WTC11 (cell line): ENCODE measurements around the gene PCID2. TPM values are rescaled to one million over a fixed set of nuclear protein-coding genes. Genes with fewer than 3 reads are reported as not detected.

Source experiments
- ATAC-seq: fragments of 200-7000 bp; cut with Tn5 transposase; 2 replicates; pipeline ENCODE4 v1.10.0; 2021; ENCODE audit warnings: mild to moderate bottlenecking, moderate library complexity
- CTCF ChIA-PET: fragments of 300-600 bp; sonication (Branson Sonifier 250); formaldehyde crosslinking; loops from one replicate; lab custom pipeline; 2021; ENCODE audit warnings: antibody characterized with exemption; lab: Charles Lee
- POLR2A ChIA-PET: fragments of 350-600 bp; sonication (Branson Sonifier 250); formaldehyde crosslinking; loops from one replicate; lab custom pipeline; 2021; ENCODE audit warnings: antibody characterized with exemption; lab: Charles Lee
- DNase-seq: peaks from one replicate; pipeline ENCODE4 v3.0.0; 2021; ENCODE audit warnings: low spot score
- H3K27ac Mint-ChIP-seq: 2 replicates; pipeline ENCODE4 v1.8.0; 2021; ENCODE audit warnings: mixed read lengths
- H3K27me3 Mint-ChIP-seq: 2 replicates; pipeline ENCODE4 v1.8.0; 2021; ENCODE audit warnings: low read depth, mild to moderate bottlenecking, moderate library complexity, mixed read lengths
- H3K36me3 Mint-ChIP-seq: 2 replicates; pipeline ENCODE4 v1.8.0; 2021; ENCODE audit warnings: mixed read lengths
- H3K4me1 Mint-ChIP-seq: 2 replicates; pipeline ENCODE4 v1.8.0; 2022; ENCODE audit warnings: mixed read lengths
- H3K4me3 Mint-ChIP-seq: 2 replicates; pipeline ENCODE4 v1.8.0; 2021; ENCODE audit warnings: mild to moderate bottlenecking, moderate library complexity, mixed read lengths
- H3K9me3 Mint-ChIP-seq: 2 replicates; pipeline ENCODE4 v1.8.0; 2021; ENCODE audit warnings: mixed read lengths
- E2F4 ChIP-seq: sonication (generic); formaldehyde crosslinking; IDR thresholded peaks from 2 replicates; pipeline ENCODE4 v1.8.1; 2022; ENCODE audit warnings: low read depth, mild to moderate bottlenecking, moderate library complexity, missing genetic modification reagents, borderline replicate concordance
- E2F5 ChIP-seq: sonication (generic); formaldehyde crosslinking; IDR thresholded peaks from 2 replicates; pipeline ENCODE4 v1.8.1; 2022; ENCODE audit warnings: mild to moderate bottlenecking, moderate library complexity, missing genetic modification reagents
- HMGXB4 ChIP-seq: sonication (generic); formaldehyde crosslinking; IDR thresholded peaks from 2 replicates; pipeline ENCODE4 v1.8.1; 2023; ENCODE audit warnings: mild to moderate bottlenecking, moderate library complexity, missing genetic modification reagents
- KAT7 ChIP-seq: sonication (generic); formaldehyde crosslinking; IDR thresholded peaks from 2 replicates; pipeline ENCODE4 v1.8.1; 2023; ENCODE audit warnings: missing genetic modification reagents, mild to moderate bottlenecking, borderline replicate concordance
- NR2C2 ChIP-seq: sonication (generic); formaldehyde crosslinking; IDR thresholded peaks from 2 replicates; pipeline ENCODE4 v1.8.0; 2022; ENCODE audit warnings: mild to moderate bottlenecking, missing genetic modification reagents
- NR3C1 ChIP-seq: sonication (generic); formaldehyde crosslinking; conservative IDR thresholded peaks from 2 replicates; pipeline ENCODE4 v1.8.1; 2023; ENCODE audit warnings: low read depth, mild to moderate bottlenecking, missing genetic modification reagents
- STAT6 ChIP-seq: sonication (generic); formaldehyde crosslinking; conservative IDR thresholded peaks from 2 replicates; pipeline ENCODE4 v1.8.1; 2023; ENCODE audit warnings: mild to moderate bottlenecking, low read depth, missing genetic modification reagents, moderate library complexity
- TEAD4 ChIP-seq: sonication (generic); formaldehyde crosslinking; IDR thresholded peaks from 2 replicates; pipeline ENCODE4 v1.8.0; 2022; ENCODE audit warnings: mild to moderate bottlenecking, missing genetic modification reagents
- ZNF317 ChIP-seq: sonication (generic); formaldehyde crosslinking; IDR thresholded peaks from 2 replicates; pipeline ENCODE4 v1.8.1; 2023; ENCODE audit warnings: low read depth, mild to moderate bottlenecking, moderate library complexity, missing genetic modification reagents, borderline replicate concordance
- ZNF512 ChIP-seq: sonication (generic); formaldehyde crosslinking; IDR thresholded peaks from 2 replicates; pipeline ENCODE4 v1.8.1; 2022; ENCODE audit warnings: missing genetic modification reagents, borderline replicate concordance
- ZSCAN18 ChIP-seq: fragments of 250-450 bp; sonication (Bioruptor Pico); IDR thresholded peaks from 2 replicates; pipeline ENCODE4 v2.1.2; 2022; ENCODE audit warnings: mild to moderate bottlenecking, moderate library complexity
- total RNA-seq: library from RNA; stranded (reverse); gene quantifications from 3 replicates; pipeline ENCODE4 v1.2.3, GENCODE V29; 2021

The PCID2 gene
- total RNA-seq, 1 experiment from 2014 or later, result 69.4 TPM

- TF ChIP-seq STAT6 (CRISPR knock-in tag) (no peak), ZNF317 (CRISPR knock-in tag) (no peak)
- TF ChIP-seq, all 79 proteins: peak for 0
These were observed 24.6 kb upstream of the PCID2 start (continued) for GRCh38 chr13:113233101-113233500.

- ATAC-seq (no peak), DNase-seq (no peak)
- ChIA-PET CTCF (interaction anchor here (0.5 kb wide), 1 partner anchor 89 kb away, joined by 4 read pairs; no protein-coding TSS in a partner anchor), POLR2A (interaction anchor here (0.6 to 1.0 kb wide), 3 partner anchors 24 to 295 kb away, joined by 3 read pairs; partner anchors contain the start of gene PCID2)
- H3K27ac Mint-ChIP-seq, result no peak overlapping the region
- H3K9me3 Mint-ChIP-seq, result no peaks in the 10 kb centered on the region
- peaks cover 51% of the 10 kb centered on the region for H3K36me3 Mint-ChIP-seq
- H3K4me3 Mint-ChIP-seq, result no peak overlapping the region
- TF ChIP-seq ZNF512, result no peak
- no peak for TF ChIP-seq NR3C1 (CRISPR knock-in tag)
- no peak for TF ChIP-seq NR2C2 (CRISPR knock-in tag)
- no peak for TF ChIP-seq E2F4 (CRISPR knock-in tag)
- TF ChIP-seq KAT7 (CRISPR knock-in tag), result no peak
- TF ChIP-seq HMGXB4 (CRISPR knock-in tag), result no peak
- TF ChIP-seq, all 79 proteins: peak for 0
- no peaks in the 10 kb centered on the region for H3K27me3 Mint-ChIP-seq
- no peaks in the 10 kb centered on the region for H3K4me1 Mint-ChIP-seq
These were observed 23.9 kb upstream of the PCID2 start for GRCh38 chr13:113232208-113233003.

- Mint-ChIP-seq H3K4me3 (no peak overlapping the region), H3K27me3 (no peaks in the 10 kb centered on the region), H3K27ac (no peak overlapping the region), H3K9me3 (no peaks in the 10 kb centered on the region), H3K4me1 (no peaks in the 10 kb centered on the region), H3K36me3 (peaks cover 57% of the 10 kb centered on the region)
- CTCF ChIA-PET, result no interaction called here
- DNase-seq, result no peak
- no peak for ATAC-seq
- TF ChIP-seq E2F5 (CRISPR knock-in tag) (no peak), ZSCAN18 (CRISPR knock-in tag) (no peak), NR3C1 (CRISPR knock-in tag) (no peak), TEAD4 (CRISPR knock-in tag) (no peak)
- TF ChIP-seq, all 79 proteins: peak for 0
- POLR2A ChIA-PET, result interaction anchor here (0.5 to 0.6 kb wide), 2 partner anchors 36 to 176 kb away, joined by 3 read pairs; no protein-coding TSS in a partner anchor
These were observed 23.1 kb upstream of the PCID2 start for GRCh38 chr13:113231306-113232207.
